AG09319 (cell line): Measurements from ENCODE around the gene NPPC.
A peak's percentile ranks its signal among the peaks of the same experiment; 100 is the strongest.

Experiments used
- DNase-seq: peaks from one replicate; pipeline ENCODE4 v3.0.0-alpha.2; 2010; ENCODE audit warnings: low read depth; ENCODE audit errors: extremely low read depth
- TF ChIP-seq, protein P1 (sequence below): IDR thresholded peaks from 2 replicates; pipeline ENCODE4 v1.5.1; 2011; ENCODE audit warnings: low read depth, mild to moderate bottlenecking, inconsistent platforms, low read length, moderate library complexity

Gene NPPC

GRCh38 chr2:231900972-231901371 lies 25.2 kb downstream of the NPPC start:
- DNase-seq: no peak
- TF ChIP-seq, protein P1, sequence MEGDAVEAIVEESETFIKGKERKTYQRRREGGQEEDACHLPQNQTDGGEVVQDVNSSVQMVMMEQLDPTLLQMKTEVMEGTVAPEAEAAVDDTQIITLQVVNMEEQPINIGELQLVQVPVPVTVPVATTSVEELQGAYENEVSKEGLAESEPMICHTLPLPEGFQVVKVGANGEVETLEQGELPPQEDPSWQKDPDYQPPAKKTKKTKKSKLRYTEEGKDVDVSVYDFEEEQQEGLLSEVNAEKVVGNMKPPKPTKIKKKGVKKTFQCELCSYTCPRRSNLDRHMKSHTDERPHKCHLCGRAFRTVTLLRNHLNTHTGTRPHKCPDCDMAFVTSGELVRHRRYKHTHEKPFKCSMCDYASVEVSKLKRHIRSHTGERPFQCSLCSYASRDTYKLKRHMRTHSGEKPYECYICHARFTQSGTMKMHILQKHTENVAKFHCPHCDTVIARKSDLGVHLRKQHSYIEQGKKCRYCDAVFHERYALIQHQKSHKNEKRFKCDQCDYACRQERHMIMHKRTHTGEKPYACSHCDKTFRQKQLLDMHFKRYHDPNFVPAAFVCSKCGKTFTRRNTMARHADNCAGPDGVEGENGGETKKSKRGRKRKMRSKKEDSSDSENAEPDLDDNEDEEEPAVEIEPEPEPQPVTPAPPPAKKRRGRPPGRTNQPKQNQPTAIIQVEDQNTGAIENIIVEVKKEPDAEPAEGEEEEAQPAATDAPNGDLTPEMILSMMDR: no peak

GRCh38 chr2:231900486-231900942 lies 25.7 kb downstream of the NPPC start:
- no peak for DNase-seq
- TF ChIP-seq, protein P1: peak; percentile 87

DNA sequence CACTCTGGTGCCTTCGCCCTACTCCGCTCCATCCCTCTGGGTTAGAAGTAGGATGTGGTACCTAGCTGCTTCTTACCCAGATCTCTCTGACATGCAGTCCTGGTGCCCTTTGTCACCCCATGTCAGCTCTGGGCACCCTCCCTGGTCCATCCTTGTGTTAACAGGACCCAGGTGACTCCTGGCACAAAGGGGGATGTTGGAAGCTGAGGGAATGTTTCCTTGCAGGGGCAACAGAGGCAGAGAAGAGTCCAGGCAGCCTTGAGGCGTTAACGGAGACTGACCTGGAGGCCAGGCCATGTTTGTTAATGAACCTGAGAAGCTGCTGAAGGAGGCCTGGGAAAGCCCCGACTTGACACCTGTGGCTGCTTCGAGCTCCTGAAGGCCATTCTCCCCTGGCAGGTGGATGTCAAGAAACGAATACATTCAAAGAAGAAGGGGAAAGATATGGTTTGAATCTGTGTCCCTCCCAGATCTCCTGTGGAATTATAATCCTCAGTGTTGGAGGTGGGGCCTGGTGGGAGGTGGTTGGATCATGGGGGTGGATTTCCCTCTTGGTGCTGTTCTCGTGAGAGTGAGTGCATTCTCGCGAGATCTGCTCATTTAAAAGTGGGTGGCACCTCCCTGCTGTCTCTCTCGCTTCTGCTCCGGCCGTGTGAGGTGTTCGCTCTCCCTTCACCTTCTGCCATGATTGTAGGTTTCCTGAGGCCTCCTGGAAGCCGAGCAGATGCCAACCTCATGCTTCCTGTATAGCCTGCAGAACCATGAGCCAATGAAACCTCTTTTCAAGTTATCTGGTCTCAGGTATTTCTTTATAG lies 31.4 kb downstream of the NPPC start:
- TF ChIP-seq, protein P1: no peak
- no peak for DNase-seq

- TF ChIP-seq, protein P1: no peak
Measured at GRCh38 chr2:231891514-231891905, 34.7 kb downstream of the NPPC start.

DNA sequence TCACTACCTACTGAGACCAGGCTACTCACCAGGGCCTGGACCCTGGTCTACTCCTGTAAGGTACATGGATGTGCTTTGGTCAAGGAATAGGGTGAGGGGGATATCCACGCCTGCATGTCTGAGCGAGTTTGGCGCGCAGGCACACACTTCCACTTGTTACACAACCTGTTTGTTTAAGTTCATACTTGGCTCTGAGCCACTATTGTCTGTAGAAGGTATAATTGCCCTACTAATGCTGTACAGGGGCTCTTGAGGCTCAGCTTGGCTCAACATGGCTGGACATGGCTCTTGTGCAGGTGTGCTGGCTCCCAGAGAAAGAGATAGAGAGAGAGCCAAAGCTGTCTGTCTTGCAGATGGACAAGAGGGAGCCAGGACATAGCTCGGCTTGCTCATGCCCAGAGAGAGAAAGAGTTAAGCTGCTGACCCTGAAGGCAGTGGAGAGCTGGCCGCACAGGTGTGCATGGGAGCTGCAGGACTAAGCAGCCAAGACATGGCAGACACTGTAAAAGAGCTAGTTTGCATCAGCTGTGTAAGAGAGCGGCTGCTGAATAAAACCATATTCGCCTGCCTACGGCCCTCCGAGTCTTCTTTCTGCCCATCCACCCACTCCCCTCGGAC lies 35.2 kb downstream of the NPPC start:
- TF ChIP-seq, protein P1: no peak
- no peak for DNase-seq

More at GRCh38 chr2:231891514-231891905, 34.7 kb downstream of the NPPC start:
- DNase-seq: no peak

- DNase-seq: no peak
- TF ChIP-seq, protein P1: no peak
Measured at GRCh38 chr2:231887756-231888155, 38.4 kb downstream of the NPPC start.

DNA sequence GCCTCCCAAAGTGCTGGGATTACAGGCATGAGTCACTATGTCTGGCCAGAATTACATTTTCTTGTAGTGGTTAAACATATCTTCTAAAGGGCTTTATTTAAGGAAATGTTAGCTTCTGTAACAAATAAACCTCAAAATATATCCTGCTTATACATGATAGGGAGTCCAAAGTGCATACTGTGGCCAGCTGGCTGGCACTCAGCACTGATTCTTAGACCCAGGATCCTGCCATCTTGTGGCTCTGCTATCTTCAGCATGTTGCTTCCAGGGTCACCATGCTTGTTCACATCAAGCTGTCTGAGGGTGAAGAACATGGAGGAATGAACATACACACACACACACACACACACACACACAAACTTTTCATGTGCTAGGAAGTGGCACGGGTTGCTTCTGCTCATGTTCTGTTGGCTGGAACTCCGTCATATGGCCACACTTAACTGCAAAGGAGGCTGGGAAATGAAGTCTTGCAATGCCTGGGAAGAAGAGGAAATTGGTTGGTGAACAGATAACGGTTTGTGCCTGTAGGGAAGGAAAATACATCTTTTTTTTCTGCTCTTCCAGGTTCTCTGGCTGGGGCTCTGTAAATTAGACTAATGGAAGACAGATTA lies 40.0 kb downstream of the NPPC start:
- TF ChIP-seq, protein P1: no peak
- DNase-seq: no peak
